H9 (cell line): Measurements from ENCODE around the gene TGFBR3L. TPM values are rescaled to one million over a fixed set of nuclear protein-coding genes. Genes with fewer than 3 reads are reported as not detected.

Source experiments
- DNase-seq: peaks from one replicate; pipeline ENCODE4 v3.0.0-alpha.2; 2017
- H2AFZ ChIP-seq: one replicate; pipeline ENCODE4 v1.6.1; 2013; ENCODE audit warnings: mild to moderate bottlenecking, low read length, control low read depth, moderate library complexity
- H2AK5ac ChIP-seq: 2 replicates; pipeline ENCODE4 v1.6.1; 2013; ENCODE audit warnings: low read length, control low read depth, mixed read lengths; ENCODE audit not compliant: insufficient read length
- H2BK120ac ChIP-seq: one replicate; pipeline ENCODE4 v1.6.1; 2013; ENCODE audit warnings: low read depth, mild to moderate bottlenecking, low read length, control low read depth, inconsistent platforms; ENCODE audit not compliant: poor library complexity, severe bottlenecking
- H2BK12ac ChIP-seq: 2 replicates; pipeline ENCODE4 v1.6.1; 2013; ENCODE audit warnings: low read length, control low read depth, mixed read lengths, low read depth; ENCODE audit not compliant: insufficient read length
- H2BK15ac ChIP-seq: 2 replicates; pipeline ENCODE4 v1.6.1; 2013; ENCODE audit warnings: low read depth, low read length, control low read depth
- H2BK20ac ChIP-seq: one replicate; pipeline ENCODE4 v1.6.1; 2013; ENCODE audit warnings: low read depth, mild to moderate bottlenecking, low read length, control low read depth, inconsistent platforms; ENCODE audit not compliant: poor library complexity, severe bottlenecking
- H2BK5ac ChIP-seq: 2 replicates; pipeline ENCODE4 v1.6.1; 2013; ENCODE audit warnings: low read length, control low read depth, mixed read lengths; ENCODE audit not compliant: insufficient read length
- H3K14ac ChIP-seq: 2 replicates; pipeline ENCODE4 v1.6.1; 2013; ENCODE audit warnings: low read length, control low read depth; ENCODE audit not compliant: insufficient read depth
- H3K18ac ChIP-seq: 2 replicates; pipeline ENCODE4 v1.6.1; 2013; ENCODE audit warnings: low read depth, mild to moderate bottlenecking, mixed read lengths, low read length, control low read depth; ENCODE audit not compliant: insufficient read length
- H3K23ac ChIP-seq: 2 replicates; pipeline ENCODE4 v1.6.1; 2013; ENCODE audit warnings: low read length, control low read depth, mixed read lengths, low read depth; ENCODE audit not compliant: insufficient read length
- H3K23me2 ChIP-seq: 2 replicates; pipeline ENCODE4 v1.6.1; 2013; ENCODE audit warnings: low read depth, mild to moderate bottlenecking, mixed read lengths, low read length, control low read depth; ENCODE audit not compliant: insufficient read length, poor library complexity, severe bottlenecking
- H3K27ac ChIP-seq: 2 replicates; pipeline ENCODE4 v1.5.1; 2013; ENCODE audit warnings: low read length, control low read depth, mixed read lengths, low read depth; ENCODE audit not compliant: insufficient read length
- H3K27me3 ChIP-seq: 2 replicates; pipeline ENCODE4 v1.6.1; 2013; ENCODE audit warnings: low read length, control low read depth, inconsistent platforms; ENCODE audit not compliant: insufficient read depth
- H3K4ac ChIP-seq: 2 replicates; pipeline ENCODE4 v1.6.1; 2013; ENCODE audit warnings: low read depth, mild to moderate bottlenecking, control low read depth, inconsistent platforms, low read length, moderate library complexity
- H3K4me1 ChIP-seq: 2 replicates; pipeline ENCODE4 v1.6.1; 2013; ENCODE audit warnings: low read length, control low read depth, inconsistent platforms; ENCODE audit not compliant: insufficient read depth
- H3K4me2 ChIP-seq: 2 replicates; pipeline ENCODE4 v1.6.1; 2013; ENCODE audit warnings: low read length, control low read depth, mixed read lengths; ENCODE audit not compliant: insufficient read length, insufficient read depth
- H3K56ac ChIP-seq: 2 replicates; pipeline ENCODE4 v1.6.1; 2013; ENCODE audit warnings: low read depth, mild to moderate bottlenecking, mixed read lengths, low read length, control low read depth; ENCODE audit not compliant: insufficient read length
- H3K79me1 ChIP-seq: 2 replicates; pipeline ENCODE4 v1.6.1; 2013; ENCODE audit warnings: low read depth, mild to moderate bottlenecking, moderate library complexity, low read length, control low read depth, inconsistent platforms; ENCODE audit not compliant: insufficient read depth, poor library complexity, severe bottlenecking
- H3K79me2 ChIP-seq: 2 replicates; pipeline ENCODE4 v1.6.1; 2013; ENCODE audit warnings: low read length, control low read depth, inconsistent platforms; ENCODE audit not compliant: insufficient read depth
- H3K9ac ChIP-seq: 2 replicates; pipeline ENCODE4 v1.6.1; 2013; ENCODE audit warnings: low read length, control low read depth, mixed read lengths; ENCODE audit not compliant: insufficient read length; ENCODE audit errors: extremely low read depth
- H3K9me3 ChIP-seq: one replicate; pipeline ENCODE4 v1.6.1; 2013; ENCODE audit warnings: low read depth, low read length, inconsistent platforms; ENCODE audit not compliant: control insufficient read depth
- H3T11ph ChIP-seq: one replicate; pipeline ENCODE4 v1.6.1; 2013; ENCODE audit warnings: mild to moderate bottlenecking, low read length, control low read depth, inconsistent platforms
- H4K20me1 ChIP-seq: one replicate; pipeline ENCODE4 v1.6.1; 2013; ENCODE audit not compliant: control insufficient read depth, insufficient read length, insufficient read depth
- H4K5ac ChIP-seq: 2 replicates; pipeline ENCODE4 v1.6.1; 2013; ENCODE audit warnings: low read depth, mild to moderate bottlenecking, mixed read lengths, low read length, control low read depth; ENCODE audit not compliant: insufficient read length
- H4K8ac ChIP-seq: replicated peaks from 2 replicates; pipeline ENCODE4 v1.6.1; 2013; ENCODE audit warnings: low read length, control low read depth, mixed read lengths, low read depth; ENCODE audit not compliant: insufficient read length
- H4K91ac ChIP-seq: 2 replicates; pipeline ENCODE4 v1.6.1; 2013; ENCODE audit warnings: low read depth, mild to moderate bottlenecking, moderate library complexity, mixed read lengths, low read length, control low read depth; ENCODE audit not compliant: insufficient read length
- H3K27ac Mint-ChIP-seq, 3 experiments: 2 replicates in 2 of 3; 3 replicates in 1 of 3; pipeline ENCODE4 v1.8.0; 2020 to 2021; ENCODE audit warnings: mixed read lengths in 3 of 3, mild to moderate bottlenecking in 1 of 3, moderate library complexity in 1 of 3
- H3K27me3 Mint-ChIP-seq: 2 replicates; pipeline ENCODE4 v1.8.0; 2021; ENCODE audit warnings: low read depth, mild to moderate bottlenecking, moderate library complexity, mixed read lengths
- H3K36me3 Mint-ChIP-seq, 3 experiments: 2 replicates in 2 of 3; 3 replicates in 1 of 3; pipeline ENCODE4 v1.8.0; 2020 to 2021; ENCODE audit warnings: low read depth in 3 of 3, mixed read lengths in 3 of 3; ENCODE audit not compliant: insufficient read depth in 1 of 3
- H3K4me1 Mint-ChIP-seq, 2 experiments: 2 replicates each; pipeline ENCODE4 v1.8.0; 2020; ENCODE audit warnings: mixed read lengths in 2 of 2
- H3K4me3 Mint-ChIP-seq, 2 experiments: 2 replicates in 1 of 2; 3 replicates in 1 of 2; pipeline ENCODE4 v1.8.0; 2020 to 2021; ENCODE audit warnings: mild to moderate bottlenecking in 2 of 2, mixed read lengths in 2 of 2, moderate library complexity in 1 of 2
- H3K9me3 Mint-ChIP-seq, 2 experiments: 2 replicates in 1 of 2; 3 replicates in 1 of 2; pipeline ENCODE4 v1.8.0; 2020; ENCODE audit warnings: mild to moderate bottlenecking in 2 of 2, mixed read lengths in 2 of 2, moderate library complexity in 1 of 2
- WGBS: extraction: QIAGEN DNeasy Blood & Tissue Kit; methylation state at CpG from one replicate; pipeline ENCODE4 v1.1.7; 2013; ENCODE audit warnings: missing lambda C conversion rate, low lambda C conversion rate, mixed read lengths; ENCODE audit not compliant: insufficient read length; ENCODE audit errors: extremely low coverage; 5-methylcytosine and 5-hydroxymethylcytosine counted together
- total RNA-seq: library from RNA; stranded (reverse); gene quantifications from 2 replicates; pipeline ENCODE4 v1.2.1, GENCODE V29; 2021
- TF ChIP-seq, protein P1 (sequence below): fragments of 200-600 bp; sonication (generic); conservative IDR thresholded peaks from 3 replicates; pipeline ENCODE4 v1.8.0; 2021; ENCODE audit warnings: antibody characterized with exemption, mild to moderate bottlenecking

Gene TGFBR3L
- total RNA-seq, 1 experiment from 2014 or later, result 5.5 TPM

GRCh38 chr19:7908742-7909461 is 5.7 kb upstream of the TGFBR3L start:
- Mint-ChIP-seq H3K4me1 (peaks cover 11 to 13% of the 10 kb centered on the region in 2 experiments), H3K36me3 (peaks cover 20 to 40% (median 36%) of the 10 kb centered on the region in 3 experiments), H3K27ac (no peak overlapping the region), H3K27me3 (peaks cover 7% of the 10 kb centered on the region), H3K4me3 (no peak overlapping the region), H3K9me3 (no peaks in the 10 kb centered on the region; a peak in 2 of 5 replicates)
- Histone ChIP-seq H2BK15ac (no peak overlapping the region), H3K79me1 (no peaks in the 10 kb centered on the region), H3K9me3 (no peaks in the 10 kb centered on the region), H3K27ac (no peak overlapping the region), H3K56ac (no peak overlapping the region), H4K91ac (no peak overlapping the region), H3K9ac (no peak overlapping the region), H2BK5ac (no peak overlapping the region), H3K23ac (no peak overlapping the region), H4K8ac (no peak overlapping the region), H3K18ac (no peak overlapping the region), H3K23me2 (peaks cover 10% of the 10 kb centered on the region), H2BK120ac (no peak overlapping the region), H4K5ac (no peak overlapping the region), H3K27me3 (no peaks in the 10 kb centered on the region), H3K14ac (no peak overlapping the region), H4K20me1 (no peaks in the 10 kb centered on the region), H2AFZ (no peak overlapping the region), H2AK5ac (no peak overlapping the region), H2BK20ac (no peak overlapping the region), H3K79me2 (peaks cover 6% of the 10 kb centered on the region; the same call in 1 of the 2 replicates), H3K4me1 (0 out of 2 replicates have a peak, but pooled peaks cover 4% of the 10 kb centered on the region), H3K4ac (no peak overlapping the region), H3T11ph (no peak overlapping the region), H3K4me2 (no peak overlapping the region), H2BK12ac (no peak overlapping the region)
- TF ChIP-seq, protein P1, sequence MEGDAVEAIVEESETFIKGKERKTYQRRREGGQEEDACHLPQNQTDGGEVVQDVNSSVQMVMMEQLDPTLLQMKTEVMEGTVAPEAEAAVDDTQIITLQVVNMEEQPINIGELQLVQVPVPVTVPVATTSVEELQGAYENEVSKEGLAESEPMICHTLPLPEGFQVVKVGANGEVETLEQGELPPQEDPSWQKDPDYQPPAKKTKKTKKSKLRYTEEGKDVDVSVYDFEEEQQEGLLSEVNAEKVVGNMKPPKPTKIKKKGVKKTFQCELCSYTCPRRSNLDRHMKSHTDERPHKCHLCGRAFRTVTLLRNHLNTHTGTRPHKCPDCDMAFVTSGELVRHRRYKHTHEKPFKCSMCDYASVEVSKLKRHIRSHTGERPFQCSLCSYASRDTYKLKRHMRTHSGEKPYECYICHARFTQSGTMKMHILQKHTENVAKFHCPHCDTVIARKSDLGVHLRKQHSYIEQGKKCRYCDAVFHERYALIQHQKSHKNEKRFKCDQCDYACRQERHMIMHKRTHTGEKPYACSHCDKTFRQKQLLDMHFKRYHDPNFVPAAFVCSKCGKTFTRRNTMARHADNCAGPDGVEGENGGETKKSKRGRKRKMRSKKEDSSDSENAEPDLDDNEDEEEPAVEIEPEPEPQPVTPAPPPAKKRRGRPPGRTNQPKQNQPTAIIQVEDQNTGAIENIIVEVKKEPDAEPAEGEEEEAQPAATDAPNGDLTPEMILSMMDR, result no peak
- DNase-seq, result no peak
- no CpG with 5 or more reads among the region's 19 CpGs for WGBS
